Superior temporal gyrus (tissue), 1 donor: Measurements from ENCODE around the gene EEF1B2.
A peak's percentile ranks its signal among the peaks of the same experiment; 100 is the strongest.
"Not testable (repeated sequence)": the region's sequence is repeated elsewhere in the genome, so short reads cannot be mapped to it uniquely, and the experiment has no call there.

Source experiments
- DNase-seq: peaks from one replicate; pipeline ENCODE4 v3.0.0-alpha.2; 2016; ENCODE audit errors: extremely low spot score

The EEF1B2 gene

DNA sequence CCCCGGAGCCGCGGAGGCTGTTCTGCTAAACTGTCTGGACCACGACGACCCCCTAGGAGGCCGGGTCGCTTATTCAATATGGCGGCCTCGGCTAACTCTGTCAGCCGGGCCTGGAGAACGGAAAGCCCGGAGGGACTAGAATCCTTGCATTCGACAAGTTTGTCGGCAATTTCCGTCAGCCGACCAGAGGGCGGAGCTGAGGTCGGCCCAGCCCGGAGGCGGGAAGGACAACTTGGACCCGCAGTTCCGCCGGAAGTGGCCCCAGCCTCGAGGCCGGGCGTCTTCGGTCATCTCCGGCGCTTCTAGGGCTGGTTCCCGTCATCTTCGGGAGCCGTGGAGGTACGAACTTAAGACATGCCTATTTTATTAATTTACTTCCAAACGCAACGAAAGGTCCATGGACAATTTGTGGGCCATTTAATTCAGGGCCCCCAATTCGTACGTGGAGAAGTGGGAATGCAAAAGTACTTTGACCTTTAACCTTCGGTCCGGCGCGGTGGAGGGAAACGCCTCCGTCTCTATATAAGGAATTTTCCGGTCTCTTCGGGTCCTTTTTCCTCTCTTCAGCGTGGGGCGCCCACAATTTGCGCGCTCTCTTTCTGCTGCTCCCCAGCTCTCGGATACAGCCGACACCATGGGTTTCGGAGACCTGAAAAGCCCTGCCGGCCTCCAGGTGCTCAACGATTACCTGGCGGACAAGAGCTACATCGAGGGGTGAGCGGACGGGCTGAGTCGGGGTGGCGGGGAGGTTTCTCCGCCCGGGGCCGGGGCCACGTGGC lies at the start of gene EEF1B2, which contains the start of gene NDUFS1:
Gene EEF1B2 (plus strand): TSS at position 550 of the 779 bp plus-strand sequence. CDS start 85 bp downstream, at position 635.
Gene NDUFS1 (minus strand): TSS at position 99 of the 779 bp plus-strand sequence. CDS start 5,766 bp downstream, outside the sequence.
- peak; percentile 99 for DNase-seq

GRCh38 chr2:206112108-206112507 lies 47.6 kb upstream of the EEF1B2 start:
- DNase-seq = no peak

- no peak for DNase-seq
Measured at GRCh38 chr2:206112846-206113547, 46.7 kb upstream of the EEF1B2 start.

DNA sequence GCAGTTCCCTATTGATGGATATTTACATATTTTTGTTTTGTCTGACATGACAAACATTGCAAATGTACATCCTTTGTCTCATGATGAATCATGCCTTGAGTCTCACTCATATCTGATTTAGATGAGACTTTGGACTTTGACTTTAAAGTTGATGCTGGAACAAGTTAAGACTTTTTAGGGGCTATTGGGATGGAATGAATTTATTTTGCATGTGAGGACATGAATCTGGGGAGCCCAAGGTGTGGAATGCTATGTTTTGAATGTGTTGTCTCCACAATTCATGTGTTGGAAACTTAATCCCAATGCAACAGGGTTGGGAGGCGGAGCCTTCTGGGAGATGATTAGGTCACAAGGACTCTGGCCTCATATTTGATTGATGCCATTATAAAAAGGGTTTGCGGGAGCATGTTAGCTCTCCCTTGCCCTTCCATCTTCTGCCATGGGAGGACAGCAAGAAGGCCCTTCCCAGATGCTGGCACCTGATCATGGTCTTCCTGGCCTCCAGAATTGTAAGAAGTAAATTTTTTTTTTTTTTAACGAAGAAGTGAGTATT lies 44.6 kb upstream of the EEF1B2 start:
- DNase-seq = no peak

GRCh38 chr2:206116278-206116677 lies 43.4 kb upstream of the EEF1B2 start:
- DNase-seq = no peak

- not testable (repeated sequence) for DNase-seq
Measured at GRCh38 chr2:206122569-206122968, 37.1 kb upstream of the EEF1B2 start.

- no peak for DNase-seq
Measured at GRCh38 chr2:206125901-206126300, 33.8 kb upstream of the EEF1B2 start.

- no peak for DNase-seq
Measured at GRCh38 chr2:206127656-206128055, 32.0 kb upstream of the EEF1B2 start.

- DNase-seq = no peak
Measured at GRCh38 chr2:206143451-206143850, 16.2 kb upstream of the EEF1B2 start.

GRCh38 chr2:206144383-206144782 lies 15.3 kb upstream of the EEF1B2 start:
- no peak for DNase-seq

DNA sequence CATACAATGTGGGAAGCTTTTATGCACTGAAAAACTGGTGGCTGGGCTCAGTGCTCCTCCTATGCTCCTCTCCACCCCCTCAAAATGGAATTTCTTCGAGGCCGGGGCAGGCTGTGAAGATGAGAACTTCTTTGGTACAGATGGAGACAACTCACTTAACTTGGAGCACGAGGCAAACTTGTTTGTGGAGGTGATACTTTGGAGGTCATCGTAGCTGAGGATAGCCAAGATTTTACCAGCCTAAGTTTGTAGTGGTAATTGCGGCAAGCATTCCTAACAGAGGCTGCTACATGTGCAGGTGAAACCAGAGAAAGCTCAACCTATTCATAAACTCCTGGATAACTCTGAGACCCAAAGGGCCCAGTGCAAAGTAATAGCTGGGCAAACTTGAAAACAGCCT lies 14.0 kb upstream of the EEF1B2 start:
- no peak for DNase-seq

DNA sequence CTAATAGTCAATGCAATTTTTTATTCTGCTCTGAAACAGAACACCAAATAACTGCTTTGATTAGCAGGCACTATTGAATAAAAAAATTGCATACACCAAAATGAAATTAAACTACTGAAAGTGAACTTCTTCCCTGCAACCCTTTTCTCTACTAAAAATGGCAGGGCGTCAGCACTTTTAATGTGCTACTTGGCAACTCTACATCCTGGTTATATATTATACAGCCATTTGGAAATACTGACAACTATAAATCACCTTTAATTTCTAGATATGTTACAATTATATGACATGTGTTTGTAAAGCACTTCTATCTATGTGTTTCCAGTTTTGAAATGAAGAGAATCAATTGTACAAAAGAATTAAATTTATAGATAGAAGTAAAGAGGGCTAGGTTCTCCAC lies 10.4 kb upstream of the EEF1B2 start:
- DNase-seq = no peak

- DNase-seq = no peak
Measured at GRCh38 chr2:206150168-206150567, 9.5 kb upstream of the EEF1B2 start.

DNA sequence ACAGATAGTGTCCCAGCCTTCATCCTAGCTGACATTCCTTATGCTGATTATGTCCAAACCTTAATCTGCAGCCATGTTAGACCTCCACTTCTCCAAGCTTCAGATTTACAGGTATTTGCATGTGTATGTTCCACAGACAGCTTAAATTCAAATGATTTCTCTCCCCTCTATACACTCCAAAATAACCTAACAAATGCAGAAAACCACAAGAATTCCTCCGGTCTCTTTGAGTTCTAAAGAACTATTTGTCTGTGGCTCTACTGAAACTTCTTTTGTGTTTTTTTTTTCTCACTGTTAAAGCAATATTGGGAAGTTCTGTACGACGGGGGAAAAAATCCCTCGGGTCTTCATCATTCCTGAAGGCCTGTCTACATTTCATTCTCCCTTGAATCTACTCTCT lies 9.1 kb upstream of the EEF1B2 start:
- no peak for DNase-seq

- no peak for DNase-seq
Measured at GRCh38 chr2:206154197-206154596, 5.5 kb upstream of the EEF1B2 start.

DNA sequence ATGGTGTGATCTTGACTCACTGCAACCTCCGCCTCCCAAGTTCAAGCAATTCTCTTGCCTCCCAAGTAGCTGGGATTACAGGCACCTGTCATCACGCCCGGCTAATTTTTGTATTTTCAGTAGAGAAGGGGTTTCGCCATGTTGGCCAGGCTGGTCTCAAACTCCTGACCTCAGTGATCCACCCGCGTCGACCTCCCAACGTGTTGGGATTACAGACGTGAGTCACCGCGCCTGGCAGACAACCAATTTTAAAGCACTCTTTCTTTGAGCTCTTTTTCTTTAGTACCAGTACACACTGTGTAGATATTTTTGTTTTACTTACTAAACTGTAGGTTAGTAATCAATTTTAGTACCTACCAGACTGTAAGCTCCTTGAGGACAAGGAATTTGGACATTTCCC lies 2.7 kb upstream of the EEF1B2 start:
- DNase-seq = not testable (repeated sequence)

- peak; percentile 24 for DNase-seq
Measured at GRCh38 chr2:206158563-206159345, 941 bp upstream of the EEF1B2 start.

DNA sequence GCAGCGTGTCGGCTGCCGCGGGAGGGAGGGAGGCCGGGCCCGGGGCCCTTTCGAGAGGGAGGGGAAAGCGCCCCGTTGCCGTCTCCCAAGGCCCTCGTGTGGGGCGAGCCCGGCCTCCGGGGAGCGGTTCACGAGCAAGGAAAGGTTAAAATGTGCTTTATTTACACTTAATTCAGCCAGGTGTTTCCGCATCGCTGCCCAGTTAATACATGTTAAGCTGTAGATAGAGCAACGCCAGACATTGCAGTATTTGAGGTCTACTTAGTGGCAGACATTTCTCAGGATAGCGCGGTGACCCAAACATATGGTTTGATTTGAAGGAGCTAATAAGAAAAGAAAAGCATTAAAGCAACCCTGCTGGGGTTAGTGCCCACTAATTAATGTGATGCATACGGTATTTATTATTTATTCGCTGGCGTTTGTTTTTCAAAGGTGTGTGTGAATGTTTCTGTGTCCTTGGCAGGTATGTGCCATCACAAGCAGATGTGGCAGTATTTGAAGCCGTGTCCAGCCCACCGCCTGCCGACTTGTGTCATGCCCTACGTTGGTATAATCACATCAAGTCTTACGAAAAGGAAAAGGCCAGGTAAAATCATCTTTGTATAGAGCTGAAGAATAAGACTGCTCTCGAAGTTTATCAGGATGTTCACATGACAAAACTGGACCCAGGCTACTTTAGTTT lies 571 bp downstream of the EEF1B2 start:
- DNase-seq = peak; percentile 24

GRCh38 chr2:206160807-206161179 lies 1.1 kb downstream of the EEF1B2 start:
- DNase-seq = no peak

DNA sequence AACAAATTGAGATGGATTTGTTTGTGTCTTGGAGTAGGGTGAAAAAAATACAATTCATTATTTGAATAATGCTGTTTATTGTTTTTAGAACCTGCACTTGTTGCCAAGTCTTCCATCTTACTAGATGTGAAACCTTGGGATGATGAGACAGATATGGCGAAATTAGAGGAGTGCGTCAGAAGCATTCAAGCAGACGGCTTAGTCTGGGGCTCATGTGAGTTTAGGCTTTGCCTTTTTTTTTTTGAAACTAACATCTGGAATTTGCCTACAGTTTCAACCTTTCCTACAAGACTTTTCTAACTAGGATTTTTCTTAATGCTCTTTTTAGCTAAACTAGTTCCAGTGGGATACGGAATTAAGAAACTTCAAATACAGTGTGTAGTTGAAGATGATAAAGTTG lies 2.7 kb downstream of the EEF1B2 start:
- DNase-seq = not testable (repeated sequence)

- DNase-seq = no peak
Measured at GRCh38 chr2:206163251-206163880, 3.7 kb downstream of the EEF1B2 start.
